LNCaP clone FGC (cell line): ENCODE data around the gene GPC1.

Experiments used
- DNase-seq: peaks from one replicate; pipeline ENCODE4 v3.0.0-alpha.2; 2011; ENCODE audit warnings: low read depth
- H3K4me3 ChIP-seq: 2 replicates; pipeline ENCODE4 v1.5.1; 2011; ENCODE audit warnings: mild to moderate bottlenecking, low read depth, low read length, control low read depth
- TF ChIP-seq, protein P1 (sequence below): IDR thresholded peaks from 2 replicates; pipeline ENCODE4 v1.5.1; 2012; ENCODE audit warnings: mild to moderate bottlenecking; ENCODE audit not compliant: control insufficient read depth, insufficient read depth; ENCODE audit errors: extremely low read depth

GPC1 gene

DNA sequence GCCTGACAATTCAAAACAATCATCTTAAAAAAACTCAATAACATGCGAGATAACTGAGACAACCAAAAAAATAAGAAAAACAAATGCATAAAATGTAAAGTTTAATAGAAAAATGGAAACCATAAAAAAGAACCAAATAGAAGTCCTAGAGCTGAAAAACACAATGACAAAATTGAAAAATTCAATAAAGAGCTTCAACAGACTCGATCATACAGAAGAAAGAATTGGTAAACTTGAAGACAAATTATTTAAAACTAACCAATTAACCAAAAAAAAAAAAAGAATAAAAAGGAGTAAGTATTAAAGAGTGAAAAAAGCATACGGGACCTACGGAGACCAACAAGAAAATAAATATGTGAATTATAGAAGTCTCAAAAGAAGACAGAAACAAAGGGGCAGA is 37.7 kb downstream of the GPC1 start:
- TF ChIP-seq, protein P1, sequence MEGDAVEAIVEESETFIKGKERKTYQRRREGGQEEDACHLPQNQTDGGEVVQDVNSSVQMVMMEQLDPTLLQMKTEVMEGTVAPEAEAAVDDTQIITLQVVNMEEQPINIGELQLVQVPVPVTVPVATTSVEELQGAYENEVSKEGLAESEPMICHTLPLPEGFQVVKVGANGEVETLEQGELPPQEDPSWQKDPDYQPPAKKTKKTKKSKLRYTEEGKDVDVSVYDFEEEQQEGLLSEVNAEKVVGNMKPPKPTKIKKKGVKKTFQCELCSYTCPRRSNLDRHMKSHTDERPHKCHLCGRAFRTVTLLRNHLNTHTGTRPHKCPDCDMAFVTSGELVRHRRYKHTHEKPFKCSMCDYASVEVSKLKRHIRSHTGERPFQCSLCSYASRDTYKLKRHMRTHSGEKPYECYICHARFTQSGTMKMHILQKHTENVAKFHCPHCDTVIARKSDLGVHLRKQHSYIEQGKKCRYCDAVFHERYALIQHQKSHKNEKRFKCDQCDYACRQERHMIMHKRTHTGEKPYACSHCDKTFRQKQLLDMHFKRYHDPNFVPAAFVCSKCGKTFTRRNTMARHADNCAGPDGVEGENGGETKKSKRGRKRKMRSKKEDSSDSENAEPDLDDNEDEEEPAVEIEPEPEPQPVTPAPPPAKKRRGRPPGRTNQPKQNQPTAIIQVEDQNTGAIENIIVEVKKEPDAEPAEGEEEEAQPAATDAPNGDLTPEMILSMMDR = no peak
- no peak for DNase-seq
- H3K4me3 ChIP-seq = no peak overlapping the region

DNA sequence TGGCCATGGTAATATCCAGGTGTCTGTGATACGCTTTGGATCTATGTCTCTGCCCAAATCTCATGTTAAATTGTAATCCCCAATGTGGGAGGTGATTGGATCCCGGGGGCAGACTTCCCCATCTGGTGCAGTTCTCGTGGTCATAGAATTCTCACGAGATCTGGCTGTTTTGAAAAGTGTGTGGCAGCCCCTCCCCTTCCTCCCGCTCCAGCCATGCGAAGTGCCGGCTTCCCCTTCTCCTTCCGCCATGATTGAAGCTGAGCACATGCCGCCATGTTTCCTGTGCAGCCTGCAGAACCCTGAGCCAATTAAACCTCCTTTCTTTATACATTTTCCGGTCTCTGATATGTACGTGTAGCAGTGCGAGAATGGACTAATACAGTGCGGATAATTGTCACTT is 42.5 kb downstream of the GPC1 start:
- DNase-seq = no peak
- no peak overlapping the region for H3K4me3 ChIP-seq
- TF ChIP-seq, protein P1 = no peak

DNA sequence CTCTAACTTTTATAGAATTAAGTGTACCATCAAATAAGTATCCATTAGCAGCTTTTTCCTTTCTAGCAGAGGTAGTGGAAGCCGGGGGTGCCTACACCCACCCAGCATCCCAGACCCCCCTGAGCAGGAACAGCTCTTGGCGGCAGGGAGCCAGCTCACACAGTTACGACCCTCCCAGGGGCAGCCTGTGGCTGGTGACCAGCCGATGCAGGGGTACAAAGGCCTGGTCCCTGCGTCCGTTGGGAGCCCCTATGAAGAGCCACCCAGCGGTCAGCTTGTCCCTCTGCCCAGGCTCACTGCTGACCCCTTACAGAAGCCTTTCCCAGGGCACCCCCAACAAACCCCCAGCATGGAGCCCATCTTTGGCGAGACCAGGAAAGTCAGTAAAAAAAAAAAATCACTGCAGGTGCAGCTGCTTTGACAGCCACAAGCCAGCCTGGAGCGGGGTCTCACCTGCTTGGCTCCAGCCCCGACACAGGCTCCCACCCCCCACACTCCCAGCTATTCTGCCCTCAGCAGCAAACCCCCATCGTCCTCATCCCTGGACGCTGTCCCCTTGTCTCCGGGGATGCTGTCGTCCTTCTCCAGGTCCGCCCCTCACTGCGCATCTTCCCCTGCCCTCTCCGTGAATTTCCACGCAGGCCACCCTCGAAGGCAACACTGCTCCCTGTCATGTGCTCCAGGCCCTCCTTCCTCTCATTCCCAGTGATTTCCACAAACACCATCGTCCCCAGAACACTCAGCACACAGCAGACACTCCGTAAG is 43.1 kb downstream of the GPC1 start:
- TF ChIP-seq, protein P1 = no peak
- DNase-seq = no peak
- no peak overlapping the region for H3K4me3 ChIP-seq

DNA sequence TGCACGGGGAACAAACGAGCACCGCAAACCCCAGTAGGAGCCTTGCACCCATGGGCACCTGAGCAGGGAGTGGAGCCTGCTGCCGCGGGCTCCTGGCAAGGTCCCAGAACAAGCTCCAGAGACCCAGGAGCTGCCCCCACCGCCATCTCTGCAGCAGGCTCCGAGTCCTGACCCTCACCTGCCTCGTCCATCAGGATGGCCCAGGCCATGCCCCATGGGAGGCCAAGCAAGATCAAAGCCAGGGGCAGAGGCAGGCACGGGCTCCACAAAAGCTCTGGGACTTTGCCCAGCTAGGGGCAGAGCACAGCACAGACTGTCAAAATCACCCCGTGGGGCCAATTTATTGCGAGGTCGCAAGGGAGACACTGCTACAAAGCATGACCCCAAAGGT is 43.6 kb downstream of the GPC1 start:
- no peak overlapping the region for H3K4me3 ChIP-seq
- no peak for DNase-seq
- TF ChIP-seq, protein P1 = no peak

DNA sequence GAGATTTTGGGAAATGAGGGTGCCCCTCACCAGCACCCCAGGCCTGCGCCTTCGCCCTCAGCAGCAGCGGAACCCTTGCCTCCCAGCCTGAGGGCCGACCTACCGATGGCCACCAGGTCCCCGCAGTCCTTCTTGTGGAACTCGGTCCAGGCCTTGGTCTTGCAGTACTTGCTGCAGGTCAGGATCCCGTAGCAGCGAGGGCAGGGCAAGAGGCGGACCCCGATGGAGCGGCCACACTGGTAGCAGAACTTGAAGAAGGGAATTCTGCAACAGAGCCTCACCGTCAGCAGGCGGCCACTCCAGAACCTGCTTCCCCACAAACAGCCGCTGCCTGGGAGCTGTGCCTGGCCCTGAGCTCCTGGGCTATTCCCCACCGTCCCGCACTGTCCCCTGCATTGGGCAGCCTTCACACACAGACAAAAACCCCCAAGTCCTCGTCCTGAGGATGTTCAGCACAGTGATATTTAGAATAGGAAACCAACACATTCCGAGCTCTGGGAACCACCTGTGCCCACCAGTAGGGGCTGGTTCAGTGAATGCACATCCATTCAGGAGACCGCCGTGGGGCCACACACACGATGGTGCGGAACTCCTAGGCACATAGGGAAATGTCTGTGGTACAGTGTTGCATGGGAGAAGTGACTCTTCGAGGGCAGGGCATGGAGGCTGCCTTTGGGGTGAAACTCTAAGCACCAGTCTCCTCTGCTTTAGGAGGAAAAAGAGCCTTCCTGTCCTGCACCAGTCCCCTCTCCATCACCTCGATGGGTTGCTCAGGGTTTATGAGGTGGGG is 45.6 kb downstream of the GPC1 start:
- no peak for DNase-seq
- TF ChIP-seq, protein P1 = no peak
- H3K4me3 ChIP-seq = no peak overlapping the region

DNA sequence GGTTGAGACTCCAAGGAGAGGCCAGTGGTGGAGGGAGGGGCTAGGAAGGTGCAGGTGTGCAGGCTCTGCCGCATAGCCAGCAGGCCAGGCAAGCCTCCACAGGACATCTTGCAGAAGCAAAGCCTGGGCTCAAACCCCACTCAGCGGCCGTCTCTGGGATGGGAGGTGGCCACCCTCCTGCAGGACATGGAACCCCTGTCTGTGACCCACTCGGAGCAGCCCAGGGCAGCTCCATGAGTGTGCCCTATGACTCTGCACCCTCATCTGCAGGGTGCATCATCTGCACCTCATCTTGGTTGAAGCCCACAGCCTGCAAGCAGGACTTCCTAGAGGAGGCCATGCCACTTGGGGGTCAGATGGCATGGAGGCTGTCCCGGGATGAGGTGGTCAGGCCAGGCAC is 46.3 kb downstream of the GPC1 start:
- DNase-seq = no peak
- TF ChIP-seq, protein P1 = no peak
- H3K4me3 ChIP-seq = no peak overlapping the region

DNA sequence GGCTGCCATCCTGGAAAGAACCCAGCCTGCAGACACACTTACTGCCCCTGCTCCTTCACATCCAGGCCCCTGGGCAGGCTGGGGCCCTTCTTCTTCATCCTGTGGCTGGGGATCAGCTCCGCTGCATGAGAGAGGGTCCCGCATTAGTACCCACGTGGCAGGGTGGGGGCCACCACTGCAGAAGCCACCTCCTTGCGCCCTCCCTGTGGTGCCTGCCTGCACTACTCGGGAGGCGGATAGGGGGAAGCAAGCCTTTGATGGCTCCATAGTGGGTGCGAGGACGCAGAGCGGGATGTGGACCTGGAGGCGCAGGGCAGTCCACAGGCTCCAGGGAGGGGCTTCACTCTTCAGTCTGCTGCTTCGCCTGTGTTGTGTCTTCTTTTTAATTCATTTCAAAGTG is 46.7 kb downstream of the GPC1 start:
- TF ChIP-seq, protein P1 = no peak
- no peak overlapping the region for H3K4me3 ChIP-seq
- no peak for DNase-seq
